Measurements from ENCODE around the gene SLC6A13.
"Not testable (repeated sequence)": the region's sequence is repeated elsewhere in the genome, so short reads cannot be mapped to it uniquely, and the experiment has no call there.

The SLC6A13 gene

GRCh38 chr12:262817-263216 is at the start of gene SLC6A13:
TSS of gene SLC6A13 (minus strand) at chr12:262836. CDS start at chr12:260052, 2,784 bp downstream.
- DNase-seq (ENCODE audit: low read depth in 2 of 2) = no peak

- DNase-seq (ENCODE audit: low read depth in 2 of 2) = no peak
These were observed 45.9 kb upstream of the SLC6A13 start for GRCh38 chr12:308511-308910.

- DNase-seq (ENCODE audit: low read depth in 2 of 2) = no peak
These were observed 44.8 kb upstream of the SLC6A13 start for GRCh38 chr12:307406-307805.

GRCh38 chr12:304805-305204 is 42.2 kb upstream of the SLC6A13 start:
- DNase-seq (ENCODE audit: low read depth in 2 of 2) = no peak

- not testable (repeated sequence) for DNase-seq (ENCODE audit: low read depth in 2 of 2)
These were observed 40.1 kb upstream of the SLC6A13 start for GRCh38 chr12:302766-303165.

- DNase-seq (ENCODE audit: low read depth in 2 of 2) = not testable (repeated sequence)
These were observed 37.5 kb upstream of the SLC6A13 start for GRCh38 chr12:300166-300565.

GRCh38 chr12:299511-299910 is 36.9 kb upstream of the SLC6A13 start:
- DNase-seq (ENCODE audit: low read depth in 2 of 2) = not testable (repeated sequence)

- not testable (repeated sequence) for DNase-seq (ENCODE audit: low read depth in 2 of 2)
These were observed 35.4 kb upstream of the SLC6A13 start for GRCh38 chr12:298059-298458.

GRCh38 chr12:295132-295531 is 32.5 kb upstream of the SLC6A13 start:
- DNase-seq (ENCODE audit: low read depth in 2 of 2) = no peak

GRCh38 chr12:293199-293598 is 30.6 kb upstream of the SLC6A13 start:
- no peak for DNase-seq (ENCODE audit: low read depth in 2 of 2)

GRCh38 chr12:292186-292585 is 29.6 kb upstream of the SLC6A13 start:
- no peak for DNase-seq (ENCODE audit: low read depth in 2 of 2)

GRCh38 chr12:291153-291723 is 28.6 kb upstream of the SLC6A13 start:
- no peak for DNase-seq (ENCODE audit: low read depth in 2 of 2)

- DNase-seq (ENCODE audit: low read depth in 2 of 2) = no peak
These were observed 26.1 kb upstream of the SLC6A13 start for GRCh38 chr12:288687-289086.

- DNase-seq (ENCODE audit: low read depth in 2 of 2) = no peak
These were observed 24.1 kb upstream of the SLC6A13 start for GRCh38 chr12:286531-287300.

- no peak for DNase-seq (ENCODE audit: low read depth in 2 of 2)
These were observed 15.4 kb upstream of the SLC6A13 start for GRCh38 chr12:278046-278445.

- DNase-seq (ENCODE audit: low read depth in 2 of 2) = no peak
These were observed 13.2 kb upstream of the SLC6A13 start for GRCh38 chr12:275812-276211.

GRCh38 chr12:273382-273781 is 10.7 kb upstream of the SLC6A13 start:
- no peak for DNase-seq (ENCODE audit: low read depth in 2 of 2)

GRCh38 chr12:272942-273341 is 10.3 kb upstream of the SLC6A13 start:
- no peak for DNase-seq (ENCODE audit: low read depth in 2 of 2)

- no peak for DNase-seq (ENCODE audit: low read depth in 2 of 2)
These were observed 8.5 kb upstream of the SLC6A13 start for GRCh38 chr12:271161-271560.

GRCh38 chr12:269191-269590 is 6.6 kb upstream of the SLC6A13 start:
- no peak for DNase-seq (ENCODE audit: low read depth in 2 of 2)

- no peak for DNase-seq (ENCODE audit: low read depth in 2 of 2)
These were observed 5.8 kb upstream of the SLC6A13 start for GRCh38 chr12:268483-268840.

- no peak for DNase-seq (ENCODE audit: low read depth in 2 of 2)
These were observed 5.2 kb upstream of the SLC6A13 start for GRCh38 chr12:267581-268482.

- no peak for DNase-seq (ENCODE audit: low read depth in 2 of 2)
These were observed 2.5 kb upstream of the SLC6A13 start for GRCh38 chr12:265096-265495.

Measured in stimulated activated CD8-positive, alpha-beta memory T cell treated with anti-CD3 and anti-CD28 coated beads, Interleukin-15, amount 100 ng/mL, for 48 hours (primary cell).